ENCODE data around the gene YARS1. TPM values are rescaled to one million over a fixed set of nuclear protein-coding genes. Genes with fewer than 3 reads are reported as not detected.
A peak's percentile ranks its signal among the peaks of the same experiment; 100 is the strongest.

YARS1 gene
- total and polyA plus RNA-seq, 2 of the 13 experiments (the other 11 are each of a cell fraction or from before 2014, with no cell fraction given) = 50.1 to 113 TPM

DNA sequence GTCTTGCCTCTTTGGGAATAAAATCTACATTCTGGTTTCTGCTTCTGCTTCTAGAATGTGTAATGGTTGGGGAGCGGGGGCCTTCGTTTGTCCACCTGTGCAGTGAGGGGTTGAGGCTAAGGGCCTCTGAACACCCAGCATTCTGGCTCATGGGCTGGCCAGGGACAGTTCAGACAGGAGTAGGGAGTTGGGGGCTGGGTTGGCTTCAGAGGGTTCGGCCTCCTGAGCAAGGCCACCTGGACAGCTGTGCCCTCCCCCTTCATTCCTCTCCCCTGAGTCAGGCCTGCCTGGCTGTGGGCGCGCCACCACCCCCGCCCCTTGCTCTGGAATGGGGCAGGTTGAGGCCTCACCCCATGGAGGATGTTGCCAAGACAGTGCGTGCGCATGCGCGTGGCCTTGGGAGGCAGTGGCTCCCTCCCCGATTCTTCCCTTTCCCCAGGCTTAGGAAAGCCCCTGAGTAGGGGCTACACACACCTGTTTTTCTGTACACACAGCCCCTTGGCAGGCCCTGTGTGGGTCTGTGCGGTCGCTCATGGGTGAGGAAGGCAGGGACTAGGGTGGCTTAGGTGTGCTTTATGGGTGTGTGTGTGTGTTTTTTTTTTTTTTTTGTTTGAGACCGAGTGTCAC is 57.0 kb downstream of the YARS1 start (continued):
- TF ChIP-seq, protein P1, sequence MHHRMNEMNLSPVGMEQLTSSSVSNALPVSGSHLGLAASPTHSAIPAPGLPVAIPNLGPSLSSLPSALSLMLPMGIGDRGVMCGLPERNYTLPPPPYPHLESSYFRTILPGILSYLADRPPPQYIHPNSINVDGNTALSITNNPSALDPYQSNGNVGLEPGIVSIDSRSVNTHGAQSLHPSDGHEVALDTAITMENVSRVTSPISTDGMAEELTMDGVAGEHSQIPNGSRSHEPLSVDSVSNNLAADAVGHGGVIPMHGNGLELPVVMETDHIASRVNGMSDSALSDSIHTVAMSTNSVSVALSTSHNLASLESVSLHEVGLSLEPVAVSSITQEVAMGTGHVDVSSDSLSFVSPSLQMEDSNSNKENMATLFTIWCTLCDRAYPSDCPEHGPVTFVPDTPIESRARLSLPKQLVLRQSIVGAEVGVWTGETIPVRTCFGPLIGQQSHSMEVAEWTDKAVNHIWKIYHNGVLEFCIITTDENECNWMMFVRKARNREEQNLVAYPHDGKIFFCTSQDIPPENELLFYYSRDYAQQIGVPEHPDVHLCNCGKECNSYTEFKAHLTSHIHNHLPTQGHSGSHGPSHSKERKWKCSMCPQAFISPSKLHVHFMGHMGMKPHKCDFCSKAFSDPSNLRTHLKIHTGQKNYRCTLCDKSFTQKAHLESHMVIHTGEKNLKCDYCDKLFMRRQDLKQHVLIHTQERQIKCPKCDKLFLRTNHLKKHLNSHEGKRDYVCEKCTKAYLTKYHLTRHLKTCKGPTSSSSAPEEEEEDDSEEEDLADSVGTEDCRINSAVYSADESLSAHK (CRISPR knock-in tag; IDR thresholded peaks at IDR 0.05; ENCODE audit: borderline replicate concordance) = no peak
- TF ChIP-seq ZNF234 (CRISPR knock-in tag; conservative IDR thresholded peaks at IDR 0.05) = no peak
- no peak for TF ChIP-seq TBL1XR1 (IDR thresholded peaks at IDR 0.05; ENCODE audit: borderline replicate concordance, low read length, partially characterized antibody)
- TF ChIP-seq, protein P2, sequence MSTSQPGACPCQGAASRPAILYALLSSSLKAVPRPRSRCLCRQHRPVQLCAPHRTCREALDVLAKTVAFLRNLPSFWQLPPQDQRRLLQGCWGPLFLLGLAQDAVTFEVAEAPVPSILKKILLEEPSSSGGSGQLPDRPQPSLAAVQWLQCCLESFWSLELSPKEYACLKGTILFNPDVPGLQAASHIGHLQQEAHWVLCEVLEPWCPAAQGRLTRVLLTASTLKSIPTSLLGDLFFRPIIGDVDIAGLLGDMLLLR (CRISPR knock-in tag; IDR thresholded peaks at IDR 0.05) = no peak
- TF ChIP-seq SOX13 (IDR thresholded peaks at IDR 0.05) = peak; percentile 48; the same call in 1 of the 2 replicates
- peak in 1 of 2 experiments; percentile 49; a peak in 1 of 4 replicates for TF ChIP-seq SOX13 (CRISPR knock-in tag; conservative IDR thresholded peaks at IDR 0.05 in 1 of 2, IDR thresholded peaks at IDR 0.05 in 1 of 2)
- TF ChIP-seq, protein P3, sequence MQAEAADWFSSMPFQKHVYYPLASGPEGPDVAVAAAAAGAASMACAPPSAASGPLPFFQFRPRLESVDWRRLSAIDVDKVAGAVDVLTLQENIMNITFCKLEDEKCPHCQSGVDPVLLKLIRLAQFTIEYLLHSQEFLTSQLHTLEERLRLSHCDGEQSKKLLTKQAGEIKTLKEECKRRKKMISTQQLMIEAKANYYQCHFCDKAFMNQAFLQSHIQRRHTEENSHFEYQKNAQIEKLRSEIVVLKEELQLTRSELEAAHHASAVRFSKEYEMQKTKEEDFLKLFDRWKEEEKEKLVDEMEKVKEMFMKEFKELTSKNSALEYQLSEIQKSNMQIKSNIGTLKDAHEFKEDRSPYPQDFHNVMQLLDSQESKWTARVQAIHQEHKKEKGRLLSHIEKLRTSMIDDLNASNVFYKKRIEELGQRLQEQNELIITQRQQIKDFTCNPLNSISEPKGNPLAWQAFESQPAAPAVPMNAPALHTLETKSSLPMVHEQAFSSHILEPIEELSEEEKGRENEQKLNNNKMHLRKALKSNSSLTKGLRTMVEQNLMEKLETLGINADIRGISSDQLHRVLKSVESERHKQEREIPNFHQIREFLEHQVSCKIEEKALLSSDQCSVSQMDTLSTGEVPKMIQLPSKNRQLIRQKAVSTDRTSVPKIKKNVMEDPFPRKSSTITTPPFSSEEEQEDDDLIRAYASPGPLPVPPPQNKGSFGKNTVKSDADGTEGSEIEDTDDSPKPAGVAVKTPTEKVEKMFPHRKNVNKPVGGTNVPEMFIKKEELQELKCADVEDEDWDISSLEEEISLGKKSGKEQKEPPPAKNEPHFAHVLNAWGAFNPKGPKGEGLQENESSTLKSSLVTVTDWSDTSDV (CRISPR knock-in tag; IDR thresholded peaks at IDR 0.05) = no peak
- peak; percentile 97 for TF ChIP-seq MAZ (IDR thresholded peaks at IDR 0.05; ENCODE audit: borderline replicate concordance, low read depth, low read length)
- TF ChIP-seq MAZ (CRISPR knock-in tag; IDR thresholded peaks at IDR 0.05; ENCODE audit: low read depth) = peak; percentile 99
- TF ChIP-seq, protein P4, sequence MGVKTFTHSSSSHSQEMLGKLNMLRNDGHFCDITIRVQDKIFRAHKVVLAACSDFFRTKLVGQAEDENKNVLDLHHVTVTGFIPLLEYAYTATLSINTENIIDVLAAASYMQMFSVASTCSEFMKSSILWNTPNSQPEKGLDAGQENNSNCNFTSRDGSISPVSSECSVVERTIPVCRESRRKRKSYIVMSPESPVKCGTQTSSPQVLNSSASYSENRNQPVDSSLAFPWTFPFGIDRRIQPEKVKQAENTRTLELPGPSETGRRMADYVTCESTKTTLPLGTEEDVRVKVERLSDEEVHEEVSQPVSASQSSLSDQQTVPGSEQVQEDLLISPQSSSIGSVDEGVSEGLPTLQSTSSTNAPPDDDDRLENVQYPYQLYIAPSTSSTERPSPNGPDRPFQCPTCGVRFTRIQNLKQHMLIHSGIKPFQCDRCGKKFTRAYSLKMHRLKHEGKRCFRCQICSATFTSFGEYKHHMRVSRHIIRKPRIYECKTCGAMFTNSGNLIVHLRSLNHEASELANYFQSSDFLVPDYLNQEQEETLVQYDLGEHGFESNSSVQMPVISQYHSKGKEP (CRISPR knock-in tag; IDR thresholded peaks at IDR 0.05) = no peak
- peak; percentile 82; the same call in 1 of the 2 replicates for TF ChIP-seq ZKSCAN8 (CRISPR knock-in tag; IDR thresholded peaks at IDR 0.05; ENCODE audit: borderline replicate concordance)
- TF ChIP-seq PHF21A (CRISPR knock-in tag; IDR thresholded peaks at IDR 0.05) = peak; percentile 94
- no peak for TF ChIP-seq NFYC (CRISPR knock-in tag; IDR thresholded peaks at IDR 0.05)
- TF ChIP-seq ATF7-NPFF (CRISPR knock-in tag; IDR thresholded peaks at IDR 0.05; ENCODE audit: low read depth) = peak; percentile 77
- peak; percentile 49; the same call in 1 of the 2 replicates for TF ChIP-seq ZNF749 (CRISPR knock-in tag; IDR thresholded peaks at IDR 0.05; ENCODE audit: borderline replicate concordance)
- TF ChIP-seq SP1 (IDR thresholded peaks at IDR 0.05) = no peak
- peak; percentile 36 for TF ChIP-seq SP1 (CRISPR knock-in tag; IDR thresholded peaks at IDR 0.05)
- no peak for TF ChIP-seq ZNF678 (CRISPR knock-in tag; IDR thresholded peaks at IDR 0.05)
- TF ChIP-seq ZNF382 (CRISPR knock-in tag; IDR thresholded peaks at IDR 0.05; ENCODE audit: borderline replicate concordance) = no peak
- TF ChIP-seq IRX3 (CRISPR knock-in tag; IDR thresholded peaks at IDR 0.05; ENCODE audit: borderline replicate concordance, low read depth) = no peak
- TF ChIP-seq, protein P5, sequence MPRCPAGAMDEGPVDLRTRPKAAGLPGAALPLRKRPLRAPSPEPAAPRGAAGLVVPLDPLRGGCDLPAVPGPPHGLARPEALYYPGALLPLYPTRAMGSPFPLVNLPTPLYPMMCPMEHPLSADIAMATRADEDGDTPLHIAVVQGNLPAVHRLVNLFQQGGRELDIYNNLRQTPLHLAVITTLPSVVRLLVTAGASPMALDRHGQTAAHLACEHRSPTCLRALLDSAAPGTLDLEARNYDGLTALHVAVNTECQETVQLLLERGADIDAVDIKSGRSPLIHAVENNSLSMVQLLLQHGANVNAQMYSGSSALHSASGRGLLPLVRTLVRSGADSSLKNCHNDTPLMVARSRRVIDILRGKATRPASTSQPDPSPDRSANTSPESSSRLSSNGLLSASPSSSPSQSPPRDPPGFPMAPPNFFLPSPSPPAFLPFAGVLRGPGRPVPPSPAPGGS (CRISPR knock-in tag; IDR thresholded peaks at IDR 0.05) = no peak

Measured in HepG2 (cell line).